HG03280 (cell line): ENCODE results near the gene IKZF2.

Experiments used
- ATAC-seq: cut with Tn5 transposase; IDR thresholded peaks from one replicate; pipeline ENCODE4 v1.9.1; 2021; ENCODE audit warnings: mild to moderate bottlenecking, moderate library complexity; ENCODE audit not compliant: unreplicated experiment

Gene IKZF2

DNA sequence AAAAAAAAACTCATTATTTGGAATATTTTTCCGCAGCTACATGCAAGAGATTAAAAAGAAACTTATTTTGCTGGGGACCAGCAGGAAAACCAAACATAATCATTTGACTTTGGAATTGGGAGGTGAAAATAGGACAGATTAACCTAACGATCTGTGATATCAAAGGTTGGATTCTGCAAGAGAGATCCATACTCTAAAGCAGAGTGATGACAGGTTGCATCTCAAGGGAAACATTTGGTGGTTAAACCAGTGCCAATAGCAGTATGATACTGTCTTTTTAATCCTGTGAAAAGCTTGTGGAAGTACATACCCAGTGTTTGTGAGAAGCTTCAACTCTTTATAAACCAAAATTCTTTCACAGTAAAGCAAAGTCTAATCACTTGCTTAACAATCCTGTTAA is 5.3 kb upstream of the IKZF2 start:
- no peak for ATAC-seq

DNA sequence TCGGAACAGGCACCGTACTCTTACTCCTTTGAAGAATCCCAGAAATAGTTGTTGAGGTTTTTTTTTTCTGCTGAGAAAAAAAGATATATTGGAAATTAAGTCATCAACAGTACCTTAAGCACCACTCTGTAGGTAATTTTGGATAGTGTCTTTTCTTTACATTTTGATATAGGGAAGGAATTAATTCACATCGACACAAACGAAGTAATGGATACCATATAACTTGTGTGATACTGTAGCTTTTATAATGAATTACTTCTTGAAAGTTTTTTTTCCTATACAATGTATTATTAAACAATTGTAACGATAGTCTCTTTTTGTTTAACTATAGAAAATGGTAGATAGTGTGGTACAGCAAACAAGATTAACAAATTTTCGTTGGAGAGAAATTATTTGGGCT is 1.5 kb upstream of the IKZF2 start:
- ATAC-seq, result no peak

DNA sequence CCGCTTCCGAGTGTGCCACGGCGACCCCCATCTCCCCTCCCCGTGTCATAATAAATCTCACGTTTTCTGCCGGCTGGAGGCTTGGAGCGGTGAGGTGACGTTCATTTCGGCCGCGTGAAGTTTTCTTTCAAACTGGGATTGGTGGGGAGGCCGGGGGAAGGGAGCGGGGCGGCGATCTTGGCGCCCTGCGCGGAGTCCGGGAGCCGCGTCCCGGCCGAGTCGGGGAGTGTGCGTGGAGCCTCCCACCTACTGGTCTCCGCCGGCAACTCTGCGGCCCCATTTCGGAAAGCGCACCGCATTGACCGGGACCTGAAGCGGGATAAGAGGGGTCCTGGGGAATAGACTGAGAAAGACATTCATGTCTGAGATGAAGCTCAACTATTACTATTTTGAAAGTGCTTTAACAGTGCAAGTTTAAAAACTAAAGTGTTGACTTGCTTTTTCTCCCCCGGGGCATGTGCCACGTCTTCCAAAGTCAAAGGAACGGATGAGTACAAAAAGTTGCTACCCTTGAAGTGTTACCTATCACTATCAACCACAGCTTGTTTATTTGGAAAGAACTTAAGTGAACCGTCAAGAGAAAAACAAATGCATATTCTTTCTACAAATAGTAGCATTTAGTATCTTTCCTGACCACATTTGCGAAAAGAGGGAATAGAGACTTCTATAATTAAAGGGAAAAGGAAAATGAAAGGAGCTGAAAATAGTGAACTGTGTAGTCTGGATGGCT is 818 bp upstream of the IKZF2 start:
- peak; percentile 26 for ATAC-seq

DNA sequence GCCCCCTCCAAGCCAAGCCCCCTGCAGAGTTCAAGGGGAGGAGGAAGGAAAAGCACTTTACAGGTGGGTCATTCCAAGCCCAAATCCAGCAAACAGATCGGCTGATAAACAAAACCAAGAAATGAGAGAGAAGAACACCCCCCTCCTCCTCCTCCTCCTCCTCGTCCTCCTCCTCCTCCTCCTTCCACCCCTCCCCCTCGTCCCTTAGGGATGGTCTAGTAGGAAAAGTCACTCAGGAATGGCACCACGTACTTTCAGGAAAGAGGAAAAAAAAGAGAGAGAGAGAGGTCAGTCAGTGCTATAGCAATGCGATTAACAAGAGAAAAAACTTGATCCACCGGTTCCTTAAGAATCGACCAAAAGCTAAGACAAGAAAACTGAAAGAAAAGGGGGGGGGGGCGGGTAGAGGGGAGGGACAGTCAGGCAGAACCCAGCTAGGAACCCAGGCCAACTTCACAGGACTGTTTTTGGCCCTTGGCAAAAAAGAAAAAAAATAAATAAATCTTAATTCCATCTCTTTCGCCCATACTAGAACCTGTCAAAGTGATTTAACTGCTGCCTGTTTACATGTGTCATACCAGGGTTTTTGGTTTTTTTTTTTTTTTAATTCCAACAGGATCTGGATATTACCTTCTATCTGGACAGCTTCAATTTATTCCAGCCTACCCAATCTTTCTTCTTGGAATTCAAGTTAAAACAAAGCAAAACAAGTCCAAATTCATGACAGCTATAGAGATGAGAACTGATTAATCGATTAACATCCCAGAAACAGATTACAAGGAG is 906 bp downstream of the IKZF2 start:
- ATAC-seq, result no peak

DNA sequence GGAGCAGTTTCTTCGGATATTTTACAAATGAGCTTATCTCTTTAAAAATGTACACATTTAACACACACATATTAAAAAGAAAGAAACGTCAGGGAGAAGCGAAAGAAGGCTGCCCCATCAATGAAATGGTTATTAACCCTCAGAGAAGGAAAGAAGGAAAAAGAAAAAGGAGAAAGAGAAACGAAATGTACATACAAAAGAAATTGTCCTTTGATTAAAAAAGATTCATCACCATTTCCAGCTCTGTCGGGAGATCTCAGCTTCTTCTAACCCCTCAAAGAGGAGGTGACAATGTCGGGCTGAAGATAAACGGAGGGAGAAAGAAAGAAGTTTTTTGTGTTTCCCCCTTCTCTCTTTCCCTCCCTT is 1.5 kb downstream of the IKZF2 start:
- no peak for ATAC-seq

DNA sequence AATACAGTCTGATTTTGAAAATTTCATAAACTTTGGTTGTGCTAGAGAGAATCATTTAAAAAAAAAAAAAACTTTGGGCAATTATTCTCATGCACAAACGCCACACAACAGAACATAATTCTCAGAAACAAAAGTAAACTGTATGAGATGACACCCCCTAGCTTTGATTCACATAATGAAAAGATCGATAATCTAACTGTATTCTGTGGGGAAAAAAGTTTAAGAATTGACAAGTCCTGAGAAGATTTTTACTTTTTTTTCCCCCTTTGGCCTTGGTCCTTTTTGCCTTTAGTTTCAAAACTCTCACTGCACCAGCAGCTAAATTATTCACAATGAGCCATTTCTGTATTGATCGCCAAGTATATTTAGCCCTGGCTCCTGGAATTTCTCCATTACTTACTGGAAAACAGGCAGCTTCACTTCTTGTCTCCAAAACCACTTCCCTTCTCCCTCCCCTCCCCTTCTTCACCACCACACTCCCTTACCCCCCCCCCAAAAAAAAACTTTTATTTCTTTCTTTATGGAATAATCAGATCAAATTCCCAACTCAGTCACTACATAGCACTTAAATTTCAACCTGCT is 2.0 kb downstream of the IKZF2 start:
- ATAC-seq, result no peak

DNA sequence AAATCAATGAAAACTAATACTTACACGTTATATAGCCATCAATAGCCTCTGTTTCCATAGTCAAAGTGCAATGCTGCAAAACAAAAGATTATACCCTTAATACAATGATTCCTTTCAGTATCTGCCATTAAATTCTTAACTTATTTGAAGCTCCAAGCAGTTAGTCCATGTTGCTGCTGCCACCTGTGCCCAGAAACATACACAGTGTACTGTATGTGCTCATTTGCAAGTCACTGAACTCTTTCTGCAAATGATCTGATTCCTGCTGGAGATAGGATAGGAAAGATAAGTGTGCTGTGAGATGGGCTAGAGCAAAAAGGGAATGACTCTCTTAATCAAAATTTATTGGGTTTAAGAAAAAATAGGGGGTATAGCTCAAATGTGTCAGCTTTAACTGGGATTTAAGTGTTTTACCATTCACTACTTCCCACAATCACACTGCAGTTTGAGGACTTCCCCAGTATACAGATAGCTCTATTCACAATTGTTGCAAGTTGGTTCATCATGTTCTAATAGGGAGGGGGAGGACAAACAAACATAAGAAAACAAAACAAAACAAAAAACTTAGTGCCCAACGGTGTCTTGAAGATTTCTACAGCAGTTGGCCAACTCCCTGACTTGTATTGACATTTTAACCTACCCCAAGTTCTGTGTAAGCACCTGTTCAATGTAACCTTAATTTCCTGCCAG is 2.7 kb downstream of the IKZF2 start:
- no peak for ATAC-seq

DNA sequence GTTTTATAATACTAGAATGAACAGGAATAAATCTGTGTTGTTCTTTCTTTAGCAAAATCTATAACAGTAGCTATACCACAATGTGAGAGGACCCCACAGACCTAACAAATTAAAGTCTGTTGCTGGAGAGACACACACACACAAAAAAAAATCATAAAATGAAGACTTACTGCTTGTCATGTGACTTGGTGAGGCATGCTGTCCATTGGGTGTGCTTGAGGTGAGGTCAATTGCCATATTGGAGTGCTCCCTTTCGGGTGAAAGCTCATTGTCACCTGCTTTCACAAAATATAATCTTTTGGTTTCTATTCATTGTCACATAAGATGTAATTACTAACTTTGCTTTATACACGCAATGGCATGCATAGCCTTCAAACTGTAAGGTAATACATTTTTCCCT is 3.9 kb downstream of the IKZF2 start:
- no peak for ATAC-seq

DNA sequence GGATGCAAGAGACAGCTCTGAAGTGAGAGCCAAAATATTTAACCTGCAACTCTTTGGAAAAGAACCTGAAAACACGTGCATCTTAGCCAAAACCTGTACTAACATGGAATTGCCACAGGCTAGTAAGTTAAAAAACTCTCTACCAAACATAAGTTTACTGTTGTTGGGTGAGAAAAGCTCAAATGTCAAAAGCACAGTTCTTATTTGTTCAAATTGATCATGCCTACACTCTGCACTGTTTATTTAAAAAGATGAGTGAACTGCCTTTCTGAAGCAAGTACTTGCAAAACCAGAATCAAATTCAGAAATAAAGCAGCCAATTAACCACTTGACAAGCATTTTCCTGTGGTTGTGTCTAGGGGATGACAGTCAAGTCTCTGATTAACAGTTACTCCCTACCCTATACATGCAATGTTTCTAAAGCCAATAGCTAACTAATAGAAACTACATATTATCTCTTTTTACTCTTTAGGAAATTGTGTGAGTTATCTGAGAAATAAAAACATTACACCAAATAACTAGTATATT is 5.6 kb downstream of the IKZF2 start:
- ATAC-seq, result no peak

DNA sequence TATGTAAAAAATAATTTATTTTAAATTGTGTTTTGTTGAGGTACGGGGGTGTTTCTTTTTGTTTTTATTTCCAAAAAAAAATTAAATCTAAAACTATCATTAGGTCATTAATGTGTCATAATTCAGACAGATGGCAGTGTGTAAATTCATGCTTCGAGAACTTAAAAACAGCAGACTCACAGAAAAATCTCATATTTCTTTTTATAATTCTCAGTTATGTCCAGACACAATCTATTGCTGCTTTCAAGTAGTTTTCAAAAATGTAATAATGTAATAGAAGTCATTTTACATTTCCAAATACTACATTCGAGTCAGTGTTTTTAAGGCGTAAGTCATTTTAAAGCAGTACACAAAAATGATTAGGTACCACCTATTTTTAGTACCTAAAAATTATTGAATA is 14.3 kb downstream of the IKZF2 start:
- no peak for ATAC-seq

DNA sequence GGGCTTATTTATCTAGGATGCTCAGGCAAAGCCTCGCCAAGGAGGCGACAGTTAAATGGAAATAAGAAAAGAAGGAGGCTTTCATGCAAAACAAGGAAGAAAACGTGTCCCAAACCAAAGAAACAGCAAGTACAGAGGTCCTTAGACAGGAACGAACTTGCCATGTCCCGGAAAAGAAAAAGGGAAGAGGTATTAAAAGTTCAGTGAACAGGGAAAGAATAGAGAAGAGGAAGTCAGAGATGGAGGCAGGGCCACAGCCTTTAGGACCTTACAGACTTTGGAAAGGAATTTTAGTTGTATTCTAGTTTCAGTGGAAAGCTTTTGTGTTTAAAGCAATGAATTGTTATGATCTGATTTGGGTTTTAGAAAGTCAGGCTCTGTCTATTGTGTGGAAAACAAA is 22.1 kb downstream of the IKZF2 start:
- ATAC-seq, result no peak

DNA sequence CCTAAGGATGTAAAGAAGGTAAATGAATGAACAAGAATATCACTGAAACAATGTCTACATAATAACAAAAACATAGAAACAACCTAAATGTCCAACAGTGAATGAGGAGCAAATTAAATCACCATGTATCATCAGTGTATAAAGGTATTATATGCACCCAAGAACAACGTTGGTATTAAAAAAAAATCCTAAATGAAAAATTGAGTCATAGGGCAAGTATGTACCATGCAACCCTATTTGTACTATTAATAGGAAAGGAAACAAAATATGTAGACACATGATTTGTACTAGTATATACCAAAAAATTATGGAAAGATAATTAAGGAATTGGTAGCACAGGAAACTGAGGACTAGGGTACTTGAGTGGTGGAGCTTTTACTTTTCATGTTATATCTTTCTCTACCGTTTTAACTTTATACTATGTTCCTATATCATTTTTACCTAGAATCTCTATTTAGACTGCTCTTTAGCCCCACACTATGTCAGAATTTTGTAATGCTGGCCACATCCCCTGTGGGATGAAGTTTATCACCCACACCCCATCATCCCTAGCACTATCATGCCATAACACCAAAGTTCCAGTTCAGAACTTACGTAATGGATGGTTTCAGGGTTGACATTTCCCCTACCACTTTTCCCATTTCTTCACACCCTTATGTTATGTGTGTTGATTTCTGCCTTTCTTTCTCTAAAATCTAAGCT is 25.6 kb downstream of the IKZF2 start:
- ATAC-seq, result no peak

DNA sequence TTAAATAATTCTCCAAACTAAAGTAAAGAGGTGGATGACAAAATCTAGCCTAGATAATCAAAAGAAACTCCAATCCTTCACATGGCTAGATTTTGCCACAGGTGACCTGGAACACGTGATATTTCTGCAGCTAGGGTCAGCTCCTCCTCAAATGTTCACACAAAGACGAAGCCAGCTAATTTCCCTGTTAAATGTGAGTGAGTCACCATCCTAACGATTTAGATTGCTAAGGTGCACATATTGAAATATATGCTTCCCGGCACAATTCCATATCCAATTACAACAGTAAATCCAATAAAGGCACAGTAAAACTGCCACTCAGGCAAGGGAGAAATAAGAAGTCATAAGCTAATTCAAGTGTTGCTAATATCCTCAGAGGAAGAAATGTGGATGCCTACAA is 28.7 kb downstream of the IKZF2 start:
- ATAC-seq, result no peak

DNA sequence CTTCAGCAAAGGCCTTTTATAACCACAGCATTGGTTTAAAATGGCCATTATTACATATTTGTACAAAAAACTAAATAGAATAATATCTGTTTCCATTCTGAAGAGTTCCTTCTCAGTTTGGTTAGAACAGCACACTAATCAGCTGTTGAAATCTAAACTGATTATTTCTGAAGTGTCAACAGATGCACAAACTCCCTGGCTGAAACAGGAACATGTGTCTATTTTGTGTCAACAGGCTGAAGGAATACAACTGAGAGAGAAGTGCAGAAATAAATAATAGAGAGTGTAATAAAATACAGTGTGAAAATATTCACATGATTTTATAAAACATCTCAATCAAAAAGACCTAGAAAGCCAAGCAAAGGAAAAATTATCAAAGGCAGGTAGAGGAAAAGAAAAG is 29.7 kb downstream of the IKZF2 start:
- ATAC-seq, result no peak

DNA sequence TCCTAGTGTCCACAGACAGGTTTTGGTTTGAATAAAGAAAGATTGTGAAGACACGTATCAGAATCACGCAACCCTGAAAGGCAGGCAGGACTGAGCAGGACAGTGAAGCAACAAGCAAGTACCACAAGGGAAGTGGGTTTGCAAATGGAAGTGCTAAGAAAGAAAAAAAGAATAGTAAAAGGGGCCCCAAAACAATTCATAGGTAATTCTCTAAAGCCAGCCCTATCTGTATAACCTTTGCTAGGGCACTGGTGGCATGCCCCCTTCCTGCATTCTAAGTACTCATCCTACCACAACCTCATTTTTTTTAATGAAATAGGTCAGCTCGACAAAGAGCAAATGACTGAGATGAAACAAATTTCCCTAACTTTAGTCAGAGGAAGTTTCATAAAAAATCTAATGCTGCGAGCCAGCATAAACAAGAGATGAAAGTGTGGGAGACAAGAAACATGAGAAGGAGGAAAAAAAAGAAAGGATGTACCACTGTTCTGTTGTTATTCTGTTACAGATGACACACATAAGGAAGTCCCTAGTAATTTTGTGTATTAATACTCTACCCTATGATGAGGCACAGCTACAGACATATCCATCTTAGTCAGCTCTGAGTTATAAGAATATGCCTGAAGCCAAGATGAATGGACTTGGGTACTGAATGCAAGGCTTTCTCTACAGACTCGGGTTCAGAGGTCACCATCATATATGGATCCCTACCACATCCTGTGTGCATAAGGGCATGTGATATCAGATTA is 32.2 kb downstream of the IKZF2 start:
- peak; percentile 69 for ATAC-seq

DNA sequence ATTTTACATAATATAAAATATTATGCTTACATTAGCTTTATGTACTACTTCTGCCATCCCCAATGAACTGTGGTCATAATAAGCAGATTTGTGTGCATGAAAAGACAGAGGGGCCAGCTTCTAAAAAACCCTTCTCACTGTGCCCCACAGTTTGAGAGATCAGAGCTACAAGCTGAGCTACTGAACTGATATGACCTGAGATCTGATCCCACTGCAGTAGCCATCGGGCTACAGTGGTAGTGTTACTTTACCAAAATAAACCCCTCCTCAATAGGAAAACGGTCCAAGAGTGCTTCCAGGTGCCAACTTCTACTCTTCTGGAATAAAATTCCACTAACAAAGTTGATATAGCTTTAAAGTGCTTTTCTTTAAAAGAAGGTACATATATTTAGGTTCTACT is 43.1 kb downstream of the IKZF2 start:
- no peak for ATAC-seq

DNA sequence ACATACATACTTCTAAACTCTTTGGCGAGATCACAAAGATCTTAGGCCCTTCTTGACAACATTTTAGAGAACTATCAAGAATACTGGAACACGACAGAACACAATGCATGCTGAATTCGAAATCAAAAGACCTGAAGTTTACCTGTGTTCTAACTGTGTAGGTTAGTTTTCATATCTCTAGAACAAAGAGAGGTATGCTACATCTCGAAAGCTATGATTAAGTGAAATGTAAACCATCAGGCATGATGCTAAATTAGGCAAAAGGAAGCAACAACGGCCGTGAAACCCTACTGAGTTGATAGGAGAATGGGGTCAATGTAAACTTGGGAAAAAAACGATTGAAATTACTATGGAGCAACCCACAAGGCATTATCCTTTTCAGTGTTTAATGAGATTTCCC is 43.7 kb downstream of the IKZF2 start:
- no peak for ATAC-seq

DNA sequence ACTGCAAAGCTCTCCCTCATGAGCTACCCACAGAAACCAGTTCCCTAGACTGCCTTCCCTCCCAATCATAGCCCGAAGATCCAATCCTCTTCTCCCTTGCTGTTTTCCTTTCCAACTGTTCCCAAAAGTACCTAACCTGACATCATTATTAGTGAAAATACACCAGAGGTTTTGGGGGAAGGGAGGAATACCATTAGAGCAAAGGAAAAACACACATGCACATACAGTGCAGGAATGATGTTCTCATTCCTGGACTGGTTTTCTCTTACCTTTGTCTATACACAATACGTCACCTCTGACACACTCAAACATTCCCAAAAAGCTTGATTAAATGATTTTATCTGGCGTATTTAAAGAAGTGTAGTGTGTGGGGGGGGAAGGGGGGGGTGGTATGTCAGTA is 46.2 kb downstream of the IKZF2 start:
- no peak for ATAC-seq

DNA sequence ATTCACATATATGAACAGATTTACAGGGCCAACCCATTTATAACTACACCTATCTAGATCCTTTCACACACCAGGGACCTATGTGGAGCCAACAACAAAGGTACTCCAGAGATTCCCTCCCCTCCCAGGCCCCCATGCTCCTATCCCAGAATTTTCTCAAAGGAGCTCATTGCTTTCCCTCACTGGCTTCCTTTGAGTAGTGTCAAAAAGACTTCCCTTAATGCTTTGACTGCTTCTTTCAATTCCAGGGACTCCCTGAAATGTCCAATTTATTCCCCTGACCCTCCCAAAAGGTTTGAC is 46.6 kb downstream of the IKZF2 start:
- ATAC-seq, result no peak
